MM.1S (cell line): ENCODE results near the gene MAP3K20.

Experiments used
- DNase-seq: peaks from one replicate; pipeline ENCODE4 v3.0.0-alpha.2; 2015
- H2AFZ ChIP-seq: fragments of 300-600 bp; sonication (generic); 2 replicates; pipeline ENCODE4 v1.6.0; 2016; ENCODE audit warnings: antibody characterized with exemption, low read length
- H3F3A ChIP-seq: fragments of 300-600 bp; sonication (generic); 2 replicates; pipeline ENCODE4 v1.6.1; 2016; ENCODE audit warnings: mild to moderate bottlenecking, antibody characterized with exemption, low read length, moderate library complexity, mixed read lengths; ENCODE audit not compliant: insufficient read depth
- H3K27ac ChIP-seq: fragments of 300-600 bp; sonication (generic); 2 replicates; pipeline ENCODE4 v1.5.1; 2016; ENCODE audit warnings: mild to moderate bottlenecking, low read length
- H3K27me3 ChIP-seq: fragments of 300-600 bp; sonication (generic); replicated peaks from 2 replicates; pipeline ENCODE4 v1.6.0; 2016; ENCODE audit warnings: low read length; ENCODE audit not compliant: insufficient read depth
- H3K36me3 ChIP-seq: fragments of 300-600 bp; sonication (generic); replicated peaks from 2 replicates; pipeline ENCODE4 v1.6.1; 2016; ENCODE audit warnings: mild to moderate bottlenecking, low read length, mixed read lengths; ENCODE audit not compliant: insufficient read depth
- H3K4me1 ChIP-seq: fragments of 300-600 bp; sonication (generic); 2 replicates; pipeline ENCODE4 v1.6.1; 2016; ENCODE audit warnings: low read length, mixed read lengths
- H3K4me2 ChIP-seq: fragments of 300-600 bp; sonication (generic); 2 replicates; pipeline ENCODE4 v1.6.0; 2016; ENCODE audit warnings: low read depth, low read length
- H3K4me3 ChIP-seq: fragments of 300-600 bp; sonication (generic); 2 replicates; pipeline ENCODE4 v1.5.1; 2016; ENCODE audit warnings: low read length, mixed read lengths
- H3K79me2 ChIP-seq: fragments of 300-600 bp; sonication (generic); 2 replicates; pipeline ENCODE4 v1.6.1; 2016; ENCODE audit warnings: mixed run types, low read length, mixed read lengths
- H3K9ac ChIP-seq: fragments of 300-600 bp; sonication (generic); 2 replicates; pipeline ENCODE4 v1.6.1; 2016; ENCODE audit warnings: low read length, mixed read lengths
- H3K9me2 ChIP-seq: fragments of 300-600 bp; sonication (generic); replicated peaks from 2 replicates; pipeline ENCODE4 v1.6.1; 2016; ENCODE audit warnings: mild to moderate bottlenecking, low read length, mixed read lengths; ENCODE audit not compliant: insufficient read depth
- H3K9me3 ChIP-seq: fragments of 300-600 bp; sonication (generic); replicated peaks from 2 replicates; pipeline ENCODE4 v1.6.1; 2016; ENCODE audit warnings: mild to moderate bottlenecking, low read length, mixed read lengths; ENCODE audit not compliant: insufficient read depth
- H4K20me1 ChIP-seq: fragments of 300-600 bp; sonication (generic); 2 replicates; pipeline ENCODE4 v1.6.1; 2016; ENCODE audit warnings: mild to moderate bottlenecking, low read length, moderate library complexity, mixed read lengths; ENCODE audit not compliant: insufficient read depth
- EZH2 ChIP-seq: fragments of 300-600 bp; sonication (generic); optimal IDR thresholded peaks from 2 replicates; pipeline ENCODE3; 2017; ENCODE audit warnings: low read depth, mild to moderate bottlenecking, antibody characterized with exemption, low read length, mixed read lengths
- EZH2phosphoT487 ChIP-seq: fragments of 300-600 bp; sonication (generic); IDR thresholded peaks from 2 replicates; pipeline ENCODE4 v1.6.1; 2018; ENCODE audit warnings: antibody characterized with exemption, low read length
- TF ChIP-seq, protein P1 (sequence below): fragments of 300-600 bp; sonication (generic); IDR thresholded peaks from 2 replicates; pipeline ENCODE4 v1.5.1; 2016; ENCODE audit warnings: antibody characterized with exemption, low read length, mixed read lengths

MAP3K20 gene

DNA sequence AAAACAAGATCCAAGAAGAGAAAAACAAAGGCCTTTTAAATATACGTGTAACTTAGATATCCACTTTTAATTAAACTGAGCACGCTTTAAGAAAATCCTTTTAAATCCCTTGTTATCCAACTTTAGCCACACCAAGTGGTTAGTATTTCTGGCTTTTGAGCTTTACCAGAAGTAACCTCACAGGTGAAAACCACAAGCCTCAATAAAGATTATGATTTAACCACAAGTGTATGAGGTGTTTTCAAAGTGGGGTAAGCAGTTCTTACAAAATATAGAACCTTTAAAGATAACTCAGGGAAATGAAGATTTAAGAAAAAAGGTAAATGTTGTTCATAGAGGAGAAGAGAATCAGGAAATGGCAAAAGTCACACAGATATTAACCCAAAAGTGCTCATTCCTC is 220.6 kb downstream of the MAP3K20 start:
- H3K9me3 ChIP-seq = no peaks in the 10 kb centered on the region

DNA sequence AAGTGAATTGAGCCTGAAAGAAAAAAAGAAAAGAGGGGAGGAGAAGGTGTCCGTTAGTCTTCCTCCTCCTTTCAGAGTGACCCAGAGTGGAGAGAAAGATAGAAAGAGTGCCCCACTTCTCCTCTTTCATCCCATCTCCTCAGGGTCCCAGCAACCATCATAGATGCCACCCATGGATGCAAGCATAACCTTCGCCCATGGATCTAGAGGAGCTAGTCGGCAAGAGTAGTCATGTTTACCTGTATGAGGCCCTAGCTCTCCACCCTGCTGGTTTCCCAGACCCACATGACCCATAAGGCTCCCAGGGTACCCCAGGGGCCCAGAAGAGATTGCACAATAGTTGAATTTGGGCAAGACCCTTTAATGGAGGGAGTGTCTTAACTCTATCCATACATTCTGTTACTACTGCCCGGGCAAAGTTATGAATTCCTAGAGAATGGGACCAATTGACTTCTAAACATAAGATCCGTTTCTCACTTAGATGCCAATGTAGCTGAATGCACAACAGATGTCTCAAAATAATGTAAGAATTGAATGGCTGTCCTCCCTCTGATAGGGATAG is 223.0 kb downstream of the MAP3K20 start:
- H3K27me3 ChIP-seq = no peaks in the 10 kb centered on the region
- H3K79me2 ChIP-seq = no peaks in the 10 kb centered on the region
- no peaks in the 10 kb centered on the region for H3K9me2 ChIP-seq
- no peaks in the 10 kb centered on the region for H3F3A ChIP-seq
- H4K20me1 ChIP-seq = no peaks in the 10 kb centered on the region
- H3K4me1 ChIP-seq = no peaks in the 10 kb centered on the region
- no peaks in the 10 kb centered on the region for H3K9me3 ChIP-seq
- no peak overlapping the region for H3K9ac ChIP-seq
- no peaks in the 10 kb centered on the region for H3K36me3 ChIP-seq
- H2AFZ ChIP-seq = no peak overlapping the region
- H3K27ac ChIP-seq = no peak overlapping the region
- DNase-seq = no peak
- H3K4me3 ChIP-seq = no peak overlapping the region
- no peak overlapping the region for H3K4me2 ChIP-seq
- TF ChIP-seq, protein P1, sequence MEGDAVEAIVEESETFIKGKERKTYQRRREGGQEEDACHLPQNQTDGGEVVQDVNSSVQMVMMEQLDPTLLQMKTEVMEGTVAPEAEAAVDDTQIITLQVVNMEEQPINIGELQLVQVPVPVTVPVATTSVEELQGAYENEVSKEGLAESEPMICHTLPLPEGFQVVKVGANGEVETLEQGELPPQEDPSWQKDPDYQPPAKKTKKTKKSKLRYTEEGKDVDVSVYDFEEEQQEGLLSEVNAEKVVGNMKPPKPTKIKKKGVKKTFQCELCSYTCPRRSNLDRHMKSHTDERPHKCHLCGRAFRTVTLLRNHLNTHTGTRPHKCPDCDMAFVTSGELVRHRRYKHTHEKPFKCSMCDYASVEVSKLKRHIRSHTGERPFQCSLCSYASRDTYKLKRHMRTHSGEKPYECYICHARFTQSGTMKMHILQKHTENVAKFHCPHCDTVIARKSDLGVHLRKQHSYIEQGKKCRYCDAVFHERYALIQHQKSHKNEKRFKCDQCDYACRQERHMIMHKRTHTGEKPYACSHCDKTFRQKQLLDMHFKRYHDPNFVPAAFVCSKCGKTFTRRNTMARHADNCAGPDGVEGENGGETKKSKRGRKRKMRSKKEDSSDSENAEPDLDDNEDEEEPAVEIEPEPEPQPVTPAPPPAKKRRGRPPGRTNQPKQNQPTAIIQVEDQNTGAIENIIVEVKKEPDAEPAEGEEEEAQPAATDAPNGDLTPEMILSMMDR = no peak

More for the DNA sequence above, 220.6 kb downstream of the MAP3K20 start:
- DNase-seq = peak; percentile 27
- no peaks in the 10 kb centered on the region for H3K27me3 ChIP-seq
- TF ChIP-seq EZH2 (no peak), EZH2phosphoT487 (no peak)
- TF ChIP-seq, protein P1 = no peak
- no peaks in the 10 kb centered on the region for H3K79me2 ChIP-seq
- no peak overlapping the region for H3K4me2 ChIP-seq
- no peak overlapping the region for H3K4me3 ChIP-seq
- no peaks in the 10 kb centered on the region for H3F3A ChIP-seq
- no peaks in the 10 kb centered on the region for H3K36me3 ChIP-seq
- no peaks in the 10 kb centered on the region for H3K4me1 ChIP-seq
- no peak overlapping the region for H3K9ac ChIP-seq
- H3K9me2 ChIP-seq = no peaks in the 10 kb centered on the region
- no peak overlapping the region for H3K27ac ChIP-seq
- no peak overlapping the region for H2AFZ ChIP-seq
- no peaks in the 10 kb centered on the region for H4K20me1 ChIP-seq

DNA sequence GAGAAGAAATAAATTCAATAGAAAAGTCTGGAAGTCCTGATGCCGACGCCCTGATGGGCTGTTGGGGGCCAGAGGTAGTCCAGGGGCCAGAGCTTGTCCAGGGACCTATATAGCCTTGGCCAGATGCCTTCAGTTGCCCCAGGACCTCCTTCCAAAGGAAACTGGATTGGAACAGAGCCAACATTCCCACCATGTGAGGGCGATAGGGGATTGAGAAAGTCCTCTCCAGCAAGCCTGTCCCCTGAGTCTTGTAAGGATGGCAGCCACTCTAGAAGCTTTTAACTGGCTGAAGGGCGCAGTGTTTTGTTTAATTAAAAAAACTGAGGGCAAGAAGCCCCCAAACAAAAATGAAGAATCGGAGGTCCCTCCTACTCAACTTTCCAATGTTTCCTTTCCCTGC is 224.1 kb downstream of the MAP3K20 start:
- Histone ChIP-seq H3K79me2 (no peaks in the 10 kb centered on the region), H2AFZ (no peak overlapping the region)

More for the DNA sequence above, 224.1 kb downstream of the MAP3K20 start:
- Histone ChIP-seq H3F3A (no peaks in the 10 kb centered on the region), H3K4me3 (no peak overlapping the region), H3K9me3 (no peaks in the 10 kb centered on the region), H3K9me2 (no peaks in the 10 kb centered on the region), H4K20me1 (no peaks in the 10 kb centered on the region), H3K36me3 (no peaks in the 10 kb centered on the region), H3K27me3 (no peaks in the 10 kb centered on the region), H3K9ac (no peak overlapping the region), H3K27ac (no peak overlapping the region), H3K4me1 (no peaks in the 10 kb centered on the region), H3K4me2 (no peak overlapping the region)
- no peak for DNase-seq
- TF ChIP-seq EZH2 (no peak), EZH2phosphoT487 (no peak)
- TF ChIP-seq, protein P1 = no peak
